ENCODE measurements around the gene GMDS. TPM values are rescaled to one million over a fixed set of nuclear protein-coding genes. Genes with fewer than 3 reads are reported as not detected.

Gene GMDS
- total RNA-seq, 1 donor from 2014 or later: 14.4 TPM

- no peak for DNase-seq (ENCODE audit: low spot score)
Measured at GRCh38 chr6:1615853-1616420, 629.5 kb downstream of the GMDS start.

GRCh38 chr6:1615151-1615852 is 630.1 kb downstream of the GMDS start:
- no peak for DNase-seq (ENCODE audit: low spot score)

- no peak for DNase-seq (ENCODE audit: low spot score)
Measured at GRCh38 chr6:1614448-1615150, 630.8 kb downstream of the GMDS start.

GRCh38 chr6:1613688-1614447 is 631.5 kb downstream of the GMDS start:
- DNase-seq (ENCODE audit: low spot score): no peak

- no peak for DNase-seq (ENCODE audit: low spot score)
Measured at GRCh38 chr6:1613346-1613687, 632.1 kb downstream of the GMDS start.

- no peak for DNase-seq (ENCODE audit: low spot score)
Measured at GRCh38 chr6:1612974-1613306, 632.5 kb downstream of the GMDS start.

- no peak for DNase-seq (ENCODE audit: low spot score)
Measured at GRCh38 chr6:1612299-1612973, 633.0 kb downstream of the GMDS start.

- no peak for DNase-seq (ENCODE audit: low spot score)
Measured at GRCh38 chr6:1611572-1612298, 633.7 kb downstream of the GMDS start.

- no peak for DNase-seq (ENCODE audit: low spot score)
Measured at GRCh38 chr6:1611322-1611571, 634.2 kb downstream of the GMDS start.

- no peak for DNase-seq (ENCODE audit: low spot score)
Measured at GRCh38 chr6:1610497-1611321, 634.7 kb downstream of the GMDS start.

- peak; percentile 90 for DNase-seq (ENCODE audit: low spot score)
Measured at GRCh38 chr6:1609648-1610496, 635.5 kb downstream of the GMDS start, which contains the start of gene FOXC1. FOXC1 (plus strand) TSS chr6:1609915; CDS start chr6:1610446, 531 bp downstream.

GRCh38 chr6:1609041-1609647 is 636.3 kb downstream of the GMDS start:
- peak; percentile 54 for DNase-seq (ENCODE audit: low spot score)

- DNase-seq (ENCODE audit: low spot score): no peak
Measured at GRCh38 chr6:1608222-1609040, 637.0 kb downstream of the GMDS start.

- DNase-seq (ENCODE audit: low spot score): no peak
Measured at GRCh38 chr6:1607516-1608221, 637.7 kb downstream of the GMDS start.

GRCh38 chr6:1606780-1607515 is 638.5 kb downstream of the GMDS start:
- no peak for DNase-seq (ENCODE audit: low spot score)

GRCh38 chr6:1605893-1606779 is 639.3 kb downstream of the GMDS start:
- DNase-seq (ENCODE audit: low spot score): no peak
